ENCODE data around the gene GRIP1. TPM values are rescaled to one million over a fixed set of nuclear protein-coding genes. Genes with fewer than 3 reads are reported as not detected.

Gene GRIP1
- total RNA-seq, 1 donor from 2014 or later = 2.5 TPM

DNA sequence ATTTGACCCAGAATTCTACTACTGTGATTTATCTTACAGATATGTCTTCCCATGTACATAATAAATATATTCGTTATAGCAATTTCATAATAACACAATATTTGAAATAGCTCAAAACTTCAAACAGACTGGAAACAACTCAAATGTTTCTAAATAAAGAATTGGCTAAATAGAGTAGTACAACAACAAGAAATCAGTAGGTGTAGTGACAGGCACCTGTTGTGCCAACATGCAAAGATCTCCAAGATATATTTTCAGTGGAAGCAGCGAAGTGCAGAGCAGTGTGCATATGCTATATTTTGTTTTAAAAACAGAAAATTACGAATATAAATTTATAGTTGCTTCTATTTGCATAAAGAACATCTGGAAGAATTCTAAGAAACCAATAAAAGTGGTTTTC lies 60.9 kb downstream of the GRIP1 start:
- DNase-seq (ENCODE audit: low spot score) = no peak
- intact Hi-C loops (cut with DNase I) = no loop called here
- ATAC-seq = no peak

DNA sequence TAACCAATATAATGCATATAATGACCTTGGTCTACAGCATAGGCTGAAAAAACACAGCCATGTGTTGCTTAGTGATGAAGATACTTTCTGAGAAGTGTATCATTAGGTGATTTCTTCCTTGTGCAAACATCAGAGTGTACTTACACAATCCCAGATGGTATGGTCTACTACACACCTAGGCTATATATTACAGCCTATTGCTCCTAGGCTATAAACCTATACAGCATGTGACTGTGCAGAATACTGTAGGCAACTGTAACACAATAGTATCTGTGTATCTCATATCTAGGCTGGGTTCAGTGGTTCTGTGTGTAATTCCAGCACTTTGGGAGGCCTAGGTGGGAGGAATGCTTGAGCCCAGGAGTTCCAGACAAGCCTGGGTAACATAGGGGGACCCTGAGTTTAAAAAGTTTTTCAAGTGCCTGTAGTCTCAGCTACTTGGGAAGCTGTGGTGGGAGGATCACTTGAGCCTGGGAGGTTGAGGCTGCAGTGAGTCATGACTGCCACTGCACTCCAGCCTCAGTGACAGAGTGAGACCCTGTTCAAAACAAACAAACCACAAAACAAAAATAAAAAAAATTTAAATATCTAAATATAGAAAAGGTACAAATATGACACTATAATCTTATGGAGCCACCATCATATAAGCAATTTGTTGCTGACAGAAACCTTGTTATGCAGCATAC lies 66.6 kb downstream of the GRIP1 start:
- intact Hi-C loops (cut with DNase I) = no loop called here
- ATAC-seq (no peak), DNase-seq (ENCODE audit: low spot score) (no peak)

DNA sequence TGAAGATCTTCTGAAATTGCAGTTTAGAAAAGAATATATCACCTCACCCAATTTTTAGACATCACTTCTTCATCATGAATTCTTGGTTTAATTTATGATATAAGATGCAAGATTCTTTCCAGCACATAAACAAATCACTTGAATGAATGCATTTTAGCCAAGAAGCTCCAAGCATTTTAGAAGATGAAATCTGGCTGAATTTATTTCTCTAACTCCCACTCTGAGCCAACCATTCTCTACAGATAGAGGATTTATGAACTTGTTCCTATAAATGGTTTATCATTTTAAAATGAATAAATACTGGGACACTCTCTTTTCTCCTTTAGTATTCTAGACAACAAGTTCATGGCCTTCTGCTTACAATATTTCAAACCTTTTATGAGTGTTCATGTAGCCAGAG lies 71.7 kb downstream of the GRIP1 start:
- intact Hi-C loops (cut with DNase I) = no loop called here
- ATAC-seq (no peak), DNase-seq (ENCODE audit: low spot score) (no peak)

DNA sequence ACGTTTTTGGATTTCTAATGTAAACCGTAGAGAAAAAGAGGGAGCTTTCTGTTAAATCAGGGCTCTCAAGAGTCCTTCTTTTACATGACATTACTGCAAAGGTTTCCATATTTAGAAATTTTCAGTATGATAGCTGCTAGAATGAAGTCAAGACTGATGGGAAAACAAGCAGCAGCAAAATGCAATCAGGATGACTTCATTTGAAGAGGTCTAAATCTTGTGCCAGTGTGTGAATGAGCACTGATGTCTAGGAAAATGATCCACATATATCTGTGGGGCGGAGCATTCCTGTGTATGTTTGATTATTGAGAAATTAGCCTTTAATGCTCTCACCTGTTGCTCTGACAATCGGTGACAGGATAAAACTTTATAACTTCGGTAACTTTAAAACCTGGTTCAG lies 73.6 kb downstream of the GRIP1 start:
- ATAC-seq (no peak), DNase-seq (ENCODE audit: low spot score) (no peak)
- intact Hi-C loops (cut with DNase I) = no loop called here

DNA sequence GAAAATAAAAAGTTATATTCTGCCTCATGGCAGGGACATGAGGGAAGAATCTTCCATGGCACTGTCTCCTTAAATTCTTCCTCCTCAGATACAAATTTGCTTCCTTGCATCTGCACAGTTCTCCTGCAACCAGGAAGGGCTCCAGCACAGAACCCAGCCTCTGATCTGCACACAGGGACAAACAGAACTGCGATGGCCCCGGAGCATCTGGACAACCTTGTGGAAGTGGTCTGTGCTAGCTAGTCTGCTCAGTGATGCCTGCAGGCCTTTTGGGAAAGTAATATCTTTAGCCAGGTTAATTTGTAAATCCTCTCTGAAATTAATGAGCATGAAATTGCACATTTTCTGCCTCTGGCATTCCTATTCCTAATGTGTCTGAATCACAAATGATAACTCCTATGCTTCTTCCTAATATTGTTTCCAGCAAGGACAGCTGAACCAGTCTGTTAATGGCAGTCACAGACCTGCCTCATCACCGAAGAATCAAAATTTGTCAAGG lies 74.8 kb downstream of the GRIP1 start:
- no peak for DNase-seq (ENCODE audit: low spot score)
- intact Hi-C loops (cut with DNase I) = no loop called here
- ATAC-seq = no peak

DNA sequence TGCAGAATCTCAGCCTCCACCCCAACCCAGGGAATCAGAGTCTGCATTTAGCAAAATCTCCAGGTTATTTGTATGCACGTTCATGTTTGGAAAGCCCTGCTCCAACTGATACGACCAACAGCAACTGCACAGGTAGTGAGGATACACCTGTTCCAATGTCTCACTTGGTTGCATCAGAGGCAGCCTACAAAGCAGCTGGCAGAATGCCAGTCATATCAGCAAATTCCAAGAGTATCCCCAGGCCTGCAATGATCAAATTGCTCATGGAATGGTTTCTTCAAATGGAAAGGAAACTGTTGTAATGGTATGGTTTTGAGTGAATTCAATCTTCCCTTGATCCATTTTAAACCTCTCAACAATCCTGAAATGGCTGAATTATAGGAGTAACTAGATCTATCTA lies 75.4 kb downstream of the GRIP1 start:
- intact Hi-C loops (cut with DNase I) = no loop called here
- DNase-seq (ENCODE audit: low spot score) (no peak), ATAC-seq (no peak)

DNA sequence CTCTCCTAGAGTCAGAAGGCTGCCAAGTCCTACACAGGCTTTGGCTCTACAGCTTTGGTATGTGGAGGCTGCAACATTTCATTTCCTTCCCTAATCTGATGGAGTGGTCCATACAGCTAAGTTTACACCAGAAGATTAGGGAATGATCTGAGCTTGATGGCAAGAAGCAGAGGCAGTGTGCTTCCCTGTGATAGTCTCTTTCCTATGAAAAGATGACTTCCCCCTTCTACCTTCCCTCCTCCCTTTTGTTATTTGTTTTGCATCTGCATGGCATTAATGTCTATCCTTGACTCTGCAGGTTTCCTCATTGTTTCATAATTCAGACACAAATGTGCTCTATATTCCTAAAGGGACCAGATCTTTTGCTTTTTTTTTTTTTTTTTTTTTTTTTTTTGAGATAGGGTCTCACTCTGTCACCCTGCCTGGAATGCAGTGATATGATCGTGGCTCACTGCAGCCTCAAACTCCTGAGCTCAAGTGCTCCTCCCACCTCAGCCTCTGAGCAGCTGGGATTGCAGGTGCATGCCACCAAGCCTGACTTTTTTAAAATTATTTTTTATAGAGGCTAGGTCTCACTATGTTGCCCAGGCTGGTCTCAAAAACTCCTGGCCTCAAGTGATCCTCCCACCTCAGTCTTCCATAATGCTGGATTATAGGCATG lies 76.3 kb downstream of the GRIP1 start:
- no peak for DNase-seq (ENCODE audit: low spot score)
- ATAC-seq = no peak
- intact Hi-C loops (cut with DNase I) = no loop called here

DNA sequence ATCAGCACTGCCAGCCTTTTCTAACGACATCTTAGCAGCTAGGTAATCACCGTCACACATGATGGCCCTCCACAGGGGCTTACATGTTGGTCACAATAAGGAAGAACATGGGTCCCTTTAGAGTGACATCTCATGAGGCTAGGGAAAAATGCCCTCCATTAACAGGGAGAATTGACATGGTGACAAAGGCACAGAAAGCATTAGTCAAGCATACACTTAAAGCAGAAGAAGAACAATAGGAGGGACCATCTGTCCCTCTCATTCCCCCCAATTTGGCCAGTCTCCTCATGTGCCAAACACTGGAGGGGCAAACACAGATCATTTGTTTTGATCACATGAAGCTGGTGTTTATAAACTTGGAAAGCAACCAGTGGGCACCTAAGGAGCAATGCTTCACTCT lies 78.0 kb downstream of the GRIP1 start:
- no peak for DNase-seq (ENCODE audit: low spot score)
- ATAC-seq = no peak
- intact Hi-C loops (cut with DNase I) = no loop called here

DNA sequence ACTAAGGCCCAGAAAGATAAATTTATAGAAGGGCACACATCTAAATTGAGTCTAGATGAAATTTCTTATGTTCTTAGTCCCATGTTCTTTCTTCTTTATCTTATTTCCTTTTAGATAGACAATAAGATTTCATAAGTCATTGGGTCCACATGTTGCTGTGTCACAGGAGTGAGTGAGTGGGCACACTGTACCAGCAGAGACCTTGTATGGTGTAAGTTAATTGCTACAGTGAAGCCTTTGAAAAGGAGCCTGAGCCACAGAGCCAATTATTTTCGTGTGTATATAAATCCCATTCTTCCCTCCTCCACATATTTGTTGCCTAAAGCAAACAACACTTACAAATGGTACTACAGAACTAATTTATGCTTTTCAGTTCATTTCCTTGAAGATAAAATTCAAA lies 79.1 kb downstream of the GRIP1 start:
- intact Hi-C loops (cut with DNase I) = no loop called here
- DNase-seq (ENCODE audit: low spot score) (no peak), ATAC-seq (no peak)

DNA sequence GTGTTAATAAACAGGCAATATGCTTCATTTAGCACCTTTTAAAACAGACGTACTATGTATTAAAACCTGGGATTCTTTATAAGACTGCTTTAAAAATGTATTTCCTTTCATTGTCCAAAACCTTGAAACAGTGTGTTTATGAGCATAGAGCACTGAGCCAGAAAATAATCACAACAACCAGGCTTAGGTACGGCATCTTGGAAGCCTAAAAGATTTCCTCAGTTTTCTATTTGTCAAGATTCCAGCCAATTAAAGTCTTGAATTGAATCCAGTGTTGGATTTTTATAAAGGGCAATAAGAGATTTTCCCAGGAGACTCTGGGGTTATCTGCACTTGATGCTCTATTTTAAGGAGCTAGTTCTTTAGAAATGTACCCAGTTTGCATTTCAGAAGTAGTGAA lies 80.3 kb downstream of the GRIP1 start:
- DNase-seq (ENCODE audit: low spot score) (no peak), ATAC-seq (no peak)
- intact Hi-C loops (cut with DNase I) = no loop called here

DNA sequence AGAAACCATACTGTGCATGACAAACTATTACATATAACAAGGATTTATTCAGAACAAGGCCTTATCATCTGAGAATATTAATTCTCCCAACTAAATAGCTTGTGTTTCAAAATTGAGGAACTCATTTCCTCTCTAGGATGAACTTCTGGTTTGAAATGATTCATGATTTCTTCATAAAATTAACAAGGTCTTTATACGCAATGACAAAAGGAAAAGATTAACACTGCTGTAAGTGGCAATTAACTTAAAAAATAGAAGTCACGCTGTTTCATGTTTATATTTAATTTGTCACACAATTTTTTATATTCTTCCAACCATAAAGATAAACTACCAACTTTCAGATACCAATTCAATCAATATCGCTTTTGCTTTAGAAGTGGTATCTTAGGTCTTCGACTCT lies 80.8 kb downstream of the GRIP1 start:
- DNase-seq (ENCODE audit: low spot score) = no peak
- no peak for ATAC-seq
- intact Hi-C loops (cut with DNase I) = no loop called here

DNA sequence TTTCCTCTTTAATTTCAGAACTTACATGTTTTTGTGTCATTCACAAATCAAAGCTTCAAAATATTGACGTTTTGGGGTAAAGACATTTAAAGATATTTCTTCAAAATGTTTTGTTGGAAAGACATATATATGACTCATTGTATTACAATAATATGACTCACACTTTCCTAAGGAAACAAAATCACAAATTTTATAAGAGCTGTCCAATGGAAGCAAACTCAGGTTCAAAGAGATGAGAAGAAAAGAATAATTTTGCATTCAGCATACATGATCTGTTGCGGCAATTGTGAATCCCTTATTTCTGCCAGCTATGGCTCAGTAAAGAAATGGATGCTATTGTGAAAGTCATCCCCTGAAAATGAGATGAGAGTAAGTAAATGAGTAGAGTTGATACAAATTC lies 82.7 kb downstream of the GRIP1 start:
- ATAC-seq (no peak), DNase-seq (ENCODE audit: low spot score) (no peak)
- intact Hi-C loops (cut with DNase I) = no loop called here

DNA sequence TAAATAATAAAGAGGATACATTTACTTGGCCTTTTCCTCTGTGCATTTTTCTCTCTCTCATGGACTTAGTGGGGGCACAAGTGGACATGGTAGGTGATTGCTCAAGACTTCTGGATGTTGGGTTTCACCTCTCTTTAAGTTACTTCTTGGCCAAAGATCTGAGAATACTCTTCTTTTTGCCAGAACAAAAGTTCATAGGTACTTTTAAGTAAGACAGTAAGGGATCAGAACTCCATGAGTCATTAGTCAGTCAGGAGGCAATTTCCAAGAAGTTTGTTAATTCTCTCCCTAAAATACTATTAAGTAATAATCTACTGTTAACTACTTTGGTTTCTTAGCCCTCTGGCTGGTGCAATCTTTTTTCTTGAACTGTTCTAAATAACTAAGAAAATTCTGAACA lies 84.2 kb downstream of the GRIP1 start:
- ATAC-seq = no peak
- intact Hi-C loops (cut with DNase I) = no loop called here

DNA sequence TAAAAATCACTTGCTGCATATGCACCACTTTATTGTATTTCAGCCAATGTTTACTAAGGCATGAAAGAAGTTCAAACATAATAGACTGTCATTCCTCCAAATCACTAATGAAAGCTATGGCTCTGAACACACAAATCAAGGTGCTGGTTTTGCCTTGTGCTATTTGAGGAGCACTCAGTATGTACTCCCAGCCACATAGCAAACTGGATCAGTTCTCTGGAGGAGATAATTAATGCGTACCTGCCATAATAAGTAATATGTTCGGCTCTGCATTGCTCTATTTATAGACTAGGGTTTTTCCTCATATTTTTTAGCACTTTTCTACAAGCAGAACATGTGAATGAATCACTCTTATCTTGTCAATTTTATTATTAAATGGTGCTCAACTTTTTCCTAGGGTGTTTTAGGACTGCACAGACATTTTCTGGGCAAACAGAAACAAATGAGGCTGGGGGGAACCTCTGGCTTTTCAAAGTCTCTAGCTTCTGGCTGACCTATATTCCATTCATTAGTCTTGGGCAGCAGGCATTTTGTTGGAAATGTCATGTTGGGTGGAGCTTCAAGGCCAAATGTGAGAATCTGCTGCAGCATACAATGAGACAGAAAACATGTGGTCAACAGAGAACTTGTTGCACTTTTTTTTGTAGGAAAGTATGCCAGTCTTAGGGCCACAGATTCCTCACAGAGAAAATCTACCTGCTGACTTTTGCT lies 88.4 kb downstream of the GRIP1 start:
- no peak for DNase-seq (ENCODE audit: low spot score)
- intact Hi-C loops (cut with DNase I) = no loop called here
- ATAC-seq = no peak

More for the DNA sequence above, 84.2 kb downstream of the GRIP1 start:
- DNase-seq (ENCODE audit: low spot score) = no peak

DNA sequence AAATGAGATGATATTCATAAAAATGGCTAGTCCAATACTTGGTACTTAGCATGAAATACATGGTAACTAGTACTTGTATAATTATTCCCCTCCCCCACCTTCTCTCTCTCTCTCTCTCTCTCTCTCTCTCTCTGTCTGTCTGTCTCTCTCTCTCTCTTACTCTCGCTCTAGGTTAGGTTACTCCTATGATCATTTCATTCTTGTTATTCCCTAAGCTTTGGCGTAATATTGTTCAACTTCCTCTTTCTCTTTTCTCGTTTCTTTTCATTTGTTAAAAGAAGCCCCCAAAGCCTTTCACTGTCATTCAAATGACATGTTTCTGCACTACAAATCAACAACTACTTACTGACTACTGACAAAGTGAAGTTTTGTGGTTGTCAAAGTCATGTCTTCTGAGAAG lies 89.8 kb downstream of the GRIP1 start:
- ATAC-seq (no peak), DNase-seq (ENCODE audit: low spot score) (no peak)
- intact Hi-C loops (cut with DNase I) = no loop called here

DNA sequence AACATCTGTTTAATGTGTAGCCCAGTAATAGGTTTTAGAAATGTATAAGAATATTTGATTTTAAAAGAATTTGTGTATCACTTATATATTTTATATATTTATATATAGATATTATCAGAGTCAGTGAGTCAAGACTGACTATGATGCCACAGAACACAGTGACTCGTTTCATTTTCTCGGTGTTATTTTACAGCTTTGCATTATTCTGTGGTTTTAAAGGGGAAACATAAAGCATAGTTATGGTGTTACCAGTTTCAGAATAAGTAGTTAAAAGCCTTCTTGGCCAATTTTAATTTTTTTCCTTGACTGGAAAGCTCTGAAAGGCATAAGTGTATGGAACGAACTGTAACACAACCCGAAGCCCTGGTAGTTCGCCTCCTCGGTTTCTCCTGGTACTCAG lies 91.0 kb downstream of the GRIP1 start:
- intact Hi-C loops (cut with DNase I) = no loop called here
- ATAC-seq = no peak
- DNase-seq (ENCODE audit: low spot score) = no peak

DNA sequence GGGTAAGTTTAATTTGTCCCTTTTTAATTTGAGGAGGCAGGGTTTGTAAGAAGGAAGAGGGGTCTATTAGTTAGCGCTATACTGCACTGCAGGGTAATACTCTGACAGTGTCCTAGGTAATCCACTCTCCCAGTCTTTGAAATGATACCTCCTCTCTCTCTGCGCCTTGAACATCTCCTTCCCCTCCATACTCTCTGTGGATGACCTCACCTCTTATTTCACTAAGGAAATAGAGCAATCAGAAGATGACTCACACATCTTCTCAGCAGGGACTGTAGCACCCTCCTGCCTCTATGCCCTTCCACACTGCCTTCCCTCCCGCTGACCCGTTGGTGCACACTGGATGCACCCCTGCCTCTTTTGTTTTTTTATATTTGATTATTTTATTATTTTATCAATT lies 94.2 kb downstream of the GRIP1 start:
- intact Hi-C loops (cut with DNase I) = no loop called here
- ATAC-seq (no peak), DNase-seq (ENCODE audit: low spot score) (no peak)

DNA sequence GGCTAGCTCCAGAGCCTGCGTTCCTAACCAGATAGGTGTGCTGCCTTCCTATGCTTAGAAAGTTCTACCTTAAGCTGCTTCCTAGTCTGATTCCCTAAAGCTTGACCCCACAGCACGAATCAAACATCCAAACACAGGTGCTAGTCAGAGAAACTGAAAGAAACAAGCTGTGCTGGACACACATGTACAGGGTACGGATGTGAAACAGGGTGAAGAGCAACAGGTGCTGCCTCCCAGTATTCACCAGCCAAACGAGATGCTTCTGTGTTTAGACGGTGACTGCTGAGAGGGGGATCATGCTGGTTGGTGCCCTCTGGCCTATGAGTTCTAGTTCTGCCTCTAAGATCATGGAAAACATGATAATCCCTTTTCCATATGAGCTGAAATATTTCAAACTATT lies 105.3 kb downstream of the GRIP1 start:
- ATAC-seq = no peak
- intact Hi-C loops (cut with DNase I) = no loop called here

DNA sequence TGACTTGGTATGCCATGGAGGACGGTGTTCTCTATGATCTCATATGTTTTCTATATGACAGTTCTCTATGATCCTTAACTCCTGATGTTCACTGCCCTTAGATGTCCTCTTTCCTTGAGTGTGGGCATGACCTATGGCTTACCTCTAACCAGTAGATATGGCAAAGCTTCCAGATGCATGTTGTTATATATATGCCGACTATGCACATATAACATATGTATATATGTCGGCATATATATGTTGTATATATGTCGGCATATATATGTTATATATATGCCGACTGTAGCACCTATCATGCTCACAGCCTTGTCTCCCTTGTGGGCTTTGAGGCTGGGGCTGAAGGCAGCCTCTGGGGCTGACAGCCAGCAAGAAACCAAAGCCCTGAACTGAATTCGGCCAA lies 106.0 kb downstream of the GRIP1 start:
- no peak for ATAC-seq
- intact Hi-C loops (cut with DNase I) = no loop called here
- DNase-seq (ENCODE audit: low spot score) = no peak

More for the DNA sequence above, 105.3 kb downstream of the GRIP1 start:
- no peak for DNase-seq (ENCODE audit: low spot score)

DNA sequence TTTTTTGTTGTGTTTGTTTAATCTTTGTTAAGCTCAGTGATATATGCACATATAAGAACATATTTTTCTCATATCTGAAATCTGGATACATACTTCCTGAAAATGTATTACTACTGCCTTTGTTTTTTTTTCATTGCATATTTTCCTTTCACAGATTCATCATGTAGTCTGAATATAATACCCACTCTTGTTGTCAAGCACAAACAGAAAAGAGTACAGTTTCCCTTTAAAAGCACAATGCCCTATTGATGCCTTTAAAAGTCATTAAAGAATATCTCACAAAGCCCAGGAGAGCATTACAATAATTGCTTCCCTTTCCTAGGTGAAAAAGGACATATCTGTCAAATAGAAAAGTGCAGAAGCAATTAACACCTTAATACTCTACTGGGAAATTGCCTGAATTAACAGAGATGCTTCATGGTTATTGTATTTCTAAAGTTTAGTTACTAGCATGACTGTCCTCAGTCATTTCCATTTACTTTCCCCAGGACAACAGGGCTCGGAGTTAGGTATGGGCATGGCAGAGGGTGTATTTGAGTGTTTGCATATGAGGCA lies 107.4 kb downstream of the GRIP1 start:
- intact Hi-C loops (cut with DNase I) = no loop called here
- DNase-seq (ENCODE audit: low spot score) = no peak
- no peak for ATAC-seq
